K562 (cell line): ENCODE results near the gene TTC21A. TPM values are rescaled to one million over a fixed set of nuclear protein-coding genes. Genes with fewer than 3 reads are reported as not detected.

Source experiments
- ATAC-seq: fragments of 200-7000 bp; cut with Tn5 transposase; 3 replicates; pipeline ENCODE4 v1.9.1; 2020; ENCODE audit warnings: moderate library complexity
- BruUV-seq: library from RNA; stranded (reverse); fragments of 400-500 nt; replicated peaks from 2 replicates; lab custom pipeline; 2021; lab: Mats Ljungman, UMichigan
- CTCF ChIA-PET: fragments of 300-600 bp; formaldehyde crosslinking; extraction: SDS; loops from one replicate; lab custom pipeline; 2021; ENCODE audit warnings: low intra/inter-chr PET ratio; lab: Yijun Ruan, JAX
- POLR2A ChIA-PET: fragments of 300-600, 350-650 bp; sonication (Branson Sonifier 250); formaldehyde crosslinking; extraction: SDS; loops from one replicate; lab custom pipeline; 2021; ENCODE audit warnings: antibody characterized with exemption, inconsistent platforms; lab: Yijun Ruan, JAX
- DNase-seq, 4 experiments: peaks; one replicate each; pipeline versions ENCODE4 v3.0.0 to v3.0.0-alpha.2; 2011 to 2018; ENCODE audit warnings: low spot score in 3 of 4, mixed read lengths in 3 of 4; ENCODE audit errors: extremely low read depth in 1 of 4
- FAIRE-seq: peaks from 2 replicates; lab custom pipeline; 2011; peaks lifted over from hg19 to GRCh38; lab: Jason Lieb, UNC
- H2AFZ ChIP-seq: 2 replicates; pipeline ENCODE4 v1.6.0; 2011; ENCODE audit warnings: low read depth, low read length, control low read depth, inconsistent platforms
- H3K27ac ChIP-seq: fragments of 200-600 bp; 3 replicates; pipeline ENCODE4 v1.8.0; 2011; ENCODE audit warnings: low read depth, mild to moderate bottlenecking, control low read depth, inconsistent platforms, low read length, moderate library complexity, mixed read lengths; ENCODE audit errors: extremely low read depth
- H3K27me3 ChIP-seq, 2 experiments: fragments of 300-600 bp in 1 of 2; 2 replicates in 1 of 2; 3 replicates in 1 of 2; pipeline versions ENCODE4 v1.6.0 to v1.8.0; 2011; ENCODE audit warnings: inconsistent platforms in 2 of 2, low read length in 2 of 2, mild to moderate bottlenecking in 1 of 2, mixed read lengths in 1 of 2, moderate library complexity in 1 of 2; ENCODE audit not compliant: control insufficient read depth in 2 of 2, insufficient read depth in 2 of 2
- H3K36me3 ChIP-seq: fragments of 300-600 bp; 3 replicates; pipeline ENCODE4 v1.8.0; 2011; ENCODE audit warnings: mild to moderate bottlenecking, low read length, inconsistent platforms; ENCODE audit not compliant: control insufficient read depth, insufficient read depth
- H3K4me1 ChIP-seq, 2 experiments: fragments of 200-600 bp in 1 of 2; replicated peaks in 1 of 2; 2 replicates in 1 of 2; 3 replicates in 1 of 2; pipeline versions ENCODE4 v1.5.1 to v1.8.0; 2011; ENCODE audit warnings: inconsistent platforms in 2 of 2, low read length in 2 of 2, mild to moderate bottlenecking in 1 of 2, mixed read lengths in 1 of 2, moderate library complexity in 1 of 2; ENCODE audit not compliant: control insufficient read depth in 2 of 2, insufficient read depth in 2 of 2
- H3K4me2 ChIP-seq: 2 replicates; pipeline ENCODE4 v1.6.1; 2011; ENCODE audit warnings: low read length, control low read depth, inconsistent platforms, mixed read lengths; ENCODE audit not compliant: insufficient read depth
- H3K4me3 ChIP-seq: fragments of 200-600 bp; sonication (generic), shearing (Covaris generic); 2 replicates; pipeline ENCODE4 v1.5.1; 2016; ENCODE audit warnings: control low read depth, inconsistent platforms
- H3K79me2 ChIP-seq: fragments of 200-600 bp; 3 replicates; pipeline ENCODE4 v1.8.0; 2011; ENCODE audit warnings: low read length, inconsistent platforms; ENCODE audit not compliant: control insufficient read depth, insufficient read depth
- H3K9ac ChIP-seq, 2 experiments: 2 replicates each; pipeline versions ENCODE4 v1.6.0 to v1.6.1; 2011; ENCODE audit warnings: low read depth in 2 of 2, low read length in 2 of 2, control low read depth in 1 of 2, inconsistent platforms in 1 of 2, mild to moderate bottlenecking in 1 of 2, mixed read lengths in 1 of 2; ENCODE audit not compliant: insufficient read depth in 1 of 2
- H3K9me1 ChIP-seq: one replicate; pipeline ENCODE4 v1.6.0; 2011; ENCODE audit warnings: inconsistent platforms, mild to moderate bottlenecking, low read length, moderate library complexity; ENCODE audit not compliant: control insufficient read depth, insufficient read depth
- H3K9me3 ChIP-seq: replicated peaks from 2 replicates; pipeline ENCODE4 v1.5.1; 2011; ENCODE audit warnings: low read depth, low read length, inconsistent platforms; ENCODE audit not compliant: control insufficient read depth, insufficient read depth
- H4K20me1 ChIP-seq: replicated peaks from 2 replicates; pipeline ENCODE4 v1.6.1; 2011; ENCODE audit warnings: low read length, inconsistent platforms, mixed read lengths; ENCODE audit not compliant: control insufficient read depth, insufficient read depth
- ETV1 ChIP-seq: fragments of 450-650 bp; conservative IDR thresholded peaks from 2 replicates; pipeline ENCODE4 v1.6.1; 2016; ENCODE audit warnings: missing genetic modification characterization, control low read depth, low read depth, missing compliant biosample characterization
- HDAC8 ChIP-seq: fragments of 450-650 bp; IDR thresholded peaks from 2 replicates; pipeline ENCODE4 v1.6.1; 2016; ENCODE audit warnings: mild to moderate bottlenecking, missing genetic modification characterization, moderate library complexity, missing compliant biosample characterization
- RCOR1 ChIP-seq, 2 experiments: IDR thresholded peaks; 2 replicates each; pipeline ENCODE4 v1.6.1; 2012; ENCODE audit warnings: low read depth in 2 of 2, low read length in 2 of 2, borderline replicate concordance in 1 of 2, improper control_type of control experiment in 1 of 2
- RNF219 ChIP-seq: fragments of 250-450 bp; sonication (Bioruptor Pico); IDR thresholded peaks from 2 replicates; pipeline ENCODE4 v1.5.0; 2022; ENCODE audit warnings: mild to moderate bottlenecking
- ZFP36 ChIP-seq: fragments of 150-350 bp; IDR thresholded peaks from 2 replicates; pipeline ENCODE4 v1.6.1; 2018; ENCODE audit warnings: low read length, low read depth; ENCODE audit not compliant: partially characterized antibody
- ZNF24 ChIP-seq: fragments of 450-650 bp; IDR thresholded peaks from 2 replicates; pipeline ENCODE4 v1.6.1; 2016
- ZNF431 ChIP-seq: sonication (generic); formaldehyde crosslinking; IDR thresholded peaks from 2 replicates; pipeline ENCODE4 v1.8.0; 2022; ENCODE audit warnings: mild to moderate bottlenecking, missing genetic modification reagents
- ZNF639 ChIP-seq, 2 experiments: fragments of 200-800 bp in 1 of 2; sonication (Bioruptor generic) in 1 of 2; sonication (generic) in 1 of 2; formaldehyde crosslinking in 1 of 2; IDR thresholded peaks in 1 of 2; conservative IDR thresholded peaks in 1 of 2; 2 replicates each; pipeline versions ENCODE4 v1.5.0 to v1.6.1; 2016 to 2020; ENCODE audit warnings: missing compliant biosample characterization in 1 of 2, missing genetic modification characterization in 1 of 2, missing genetic modification reagents in 1 of 2
- WGBS: fragments of 100-300 bp; shearing (Covaris generic); methylation state at CpG from one replicate; pipeline ENCODE4 v1.1.6; 2016; ENCODE audit warnings: low coverage, mixed read lengths; ENCODE audit not compliant: insufficient coverage; ENCODE audit errors: missing lambda C conversion rate; 5-methylcytosine and 5-hydroxymethylcytosine counted together
- in situ Hi-C: fragments of 300-500 bp; cut with MboI; formaldehyde crosslinking; loops from 4 replicates; pipeline ENCODE4 v1.15.0; 2018; ENCODE audit warnings: inconsistent platforms, mixed read lengths
- intact Hi-C: fragments of 100-400 bp; cut with micrococcal nuclease; formaldehyde crosslinking; loops from 2 replicates; pipeline ENCODE4 v1.14.2; 2022
- polyA plus RNA-seq, 8 experiments: library from polyadenylated mRNA; depleted of rRNA in 4 of 8; stranded (reverse) in 5 of 8; unstranded in 3 of 8; fragments of >200 nt; fragmentation: Nextera tagmentation in 2 of 8; fragmentation: Illumina TruSeq in 1 of 8; extraction: Ambion mirVana in 2 of 8; extraction: Trizol in 1 of 8; gene quantifications; 2 replicates each; pipeline versions ENCODE4 v1.2.1 to v1.2.3, GENCODE V29; 2011 to 2014; ENCODE audit warnings: inconsistent platforms in 1 of 8, missing spikeins in 1 of 8
- total RNA-seq, 7 experiments: library from RNA; depleted of rRNA in 6 of 7; stranded (reverse); fragments of >200 nt in 6 of 7; fragmentation: Illumina TruSeq in 2 of 7; extraction: Trizol in 2 of 7; gene quantifications; 2 replicates each; pipeline versions ENCODE4 v1.2.1 to v1.2.3, GENCODE V29; 2011 to 2021; ENCODE audit warnings: low replicate concordance in 1 of 7

Gene TTC21A
- total and polyA plus RNA-seq, 9 of the 15 experiments (the other 6 are each of a cell fraction or from before 2014, with no cell fraction given), result 0.22 to 1.4 (median 0.70) TPM

- Histone ChIP-seq H3K36me3 (no peaks in the 10 kb centered on the region), H3K27me3 (no peaks in the 10 kb centered on the region), H4K20me1 (no peaks in the 10 kb centered on the region), H3K79me2 (no peaks in the 10 kb centered on the region), H3K4me3 (no peak overlapping the region), H3K4me1 (peaks cover 20 to 25% of the 10 kb centered on the region in 2 experiments), H3K9me1 (no peaks in the 10 kb centered on the region), H2AFZ (no peak overlapping the region), H3K9me3 (no peaks in the 10 kb centered on the region), H3K4me2 (no peak overlapping the region), H3K9ac (no peak overlapping the region), H3K27ac (no peak overlapping the region)
- BruUV-seq, result no TSS peak
- no peak for FAIRE-seq
- ATAC-seq, result no peak
- 5% methylated on average over 2 of the region's 2 CpGs for WGBS
- ChIA-PET POLR2A (interaction anchor here (0.6 to 2.1 kb wide), 6 partner anchors 8 to 1709 kb away, joined by 3 to 9 read pairs (median 4); no protein-coding TSS in a partner anchor), CTCF (no interaction called here)
- in situ Hi-C loops (no loop called here), intact Hi-C loops (no loop called here)
- DNase-seq, result no peak
- no peak for TF ChIP-seq ZFP36
- TF ChIP-seq RCOR1 (IDR thresholded peaks at IDR 0.05; ENCODE audit: borderline replicate concordance in 1 of 2, low read depth in 2 of 2, low read length in 2 of 2), result no peak
- TF ChIP-seq ZNF431 (CRISPR knock-in tag), result no peak
- no peak for TF ChIP-seq ZNF24
- TF ChIP-seq RNF219 (CRISPR knock-in tag), result no peak
- TF ChIP-seq ZNF639 (CRISPR knock-in tag; conservative IDR thresholded peaks at IDR 0.05 in 1 of 2, IDR thresholded peaks at IDR 0.05 in 1 of 2), result no peak
- TF ChIP-seq ETV1 (tag), result no peak
- no peak for TF ChIP-seq HDAC8 (tag)
Measured at GRCh38 chr3:39171860-39172259, 64.4 kb downstream of the TTC21A start.
